Measurements from ENCODE around the gene MYORG. TPM values are rescaled to one million over a fixed set of nuclear protein-coding genes. Genes with fewer than 3 reads are reported as not detected.

Gene MYORG
- total RNA-seq, 6 experiments from 2014 or later, result 27.1 to 73.6 (median 36.0) TPM

GRCh38 chr9:34386656-34387055, 10.0 kb upstream of the MYORG start:
- intact Hi-C loops (cut with DNase I), result no loop called here
- Histone ChIP-seq H3K9me3 (no peaks in the 10 kb centered on the region), H3K4me1 (peaks cover 0 to 10% (median 0%) of the 10 kb centered on the region in 4 donors), H3K27ac (no peak overlapping the region), H3K27me3 (no peaks in the 10 kb centered on the region), H3K36me3 (no peaks in the 10 kb centered on the region), H3K4me3 (no peak overlapping the region)
- ATAC-seq, result no peak
- no peak for TF ChIP-seq POLR2A (IDR thresholded peaks at IDR 0.05)
- TF ChIP-seq CTCF (IDR thresholded peaks at IDR 0.05), result no peak
- no CpG with 5 or more reads among the region's 3 CpGs for WGBS (ENCODE audit: insufficient coverage, low coverage, low lambda C conversion rate, missing lambda C conversion rate)
- peak in 1 of 3 donors; percentile 31 for DNase-seq

GRCh38 chr9:34385561-34386230, 9.0 kb upstream of the MYORG start:
- Histone ChIP-seq H3K27me3 (no peaks in the 10 kb centered on the region), H3K4me3 (no peak overlapping the region), H3K36me3 (no peaks in the 10 kb centered on the region), H3K27ac (no peak overlapping the region), H3K4me1 (peaks cover 0 to 10% (median 0%) of the 10 kb centered on the region in 4 donors), H3K9me3 (no peaks in the 10 kb centered on the region)
- intact Hi-C loops (cut with DNase I), result no loop called here
- WGBS (ENCODE audit: insufficient coverage, low coverage, low lambda C conversion rate, missing lambda C conversion rate), result 94% methylated on average over 3 of the region's 6 CpGs
- ATAC-seq, result no peak
- TF ChIP-seq CTCF (IDR thresholded peaks at IDR 0.05), result no peak
- no peak for TF ChIP-seq POLR2A (IDR thresholded peaks at IDR 0.05)
- peak in 1 of 3 donors; percentile 23 for DNase-seq

GRCh38 chr9:34384368-34385165, 7.9 kb upstream of the MYORG start:
- Histone ChIP-seq H3K4me1 (peaks cover 0 to 17% (median 2%) of the 10 kb centered on the region in 4 donors), H3K4me3 (no peak overlapping the region), H3K9me3 (no peaks in the 10 kb centered on the region), H3K27me3 (no peaks in the 10 kb centered on the region), H3K27ac (peak overlapping the region in 1 of 3 donors; percentile 29), H3K36me3 (no peaks in the 10 kb centered on the region)
- DNase-seq (peak in 1 of 3 donors; percentile 40), ATAC-seq (peak; percentile 6 to 41 (median 24))
- intact Hi-C loops (cut with DNase I), result no loop called here
- WGBS (ENCODE audit: insufficient coverage, low coverage, low lambda C conversion rate, missing lambda C conversion rate), result 56% methylated on average over 5 of the region's 7 CpGs
- TF ChIP-seq CTCF (IDR thresholded peaks at IDR 0.05), result no peak
- no peak for TF ChIP-seq POLR2A (IDR thresholded peaks at IDR 0.05)

- H3K36me3 ChIP-seq, result no peaks in the 10 kb centered on the region
- TF ChIP-seq CTCF (IDR thresholded peaks at IDR 0.05), result no peak
- H3K4me1 ChIP-seq, result peaks cover 0 to 21% (median 2%) of the 10 kb centered on the region in 4 donors
- intact Hi-C loops (cut with DNase I), result no loop called here
- DNase-seq, result no peak
- H3K27ac ChIP-seq, result peak overlapping the region in 1 of 3 donors; percentile 29
- 80% methylated on average over 3 of the region's 4 CpGs for WGBS (ENCODE audit: insufficient coverage, low coverage, low lambda C conversion rate, missing lambda C conversion rate)
- H3K27me3 ChIP-seq, result no peaks in the 10 kb centered on the region
- no peak for ATAC-seq
- no peak overlapping the region for H3K4me3 ChIP-seq
- no peaks in the 10 kb centered on the region for H3K9me3 ChIP-seq
These were observed 7.2 kb upstream of the MYORG start for GRCh38 chr9:34383904-34384303.

Measured in right lobe of liver (tissue), 6 donors.